Stimulated activated CD8-positive, alpha-beta memory T cell treated with anti-CD3 and anti-CD28 coated beads, Interleukin-7, amount 100 ng/mL, for 1 hour (primary cell): ENCODE results near the gene KIAA0930.

Source experiments
- DNase-seq, 2 donors: peaks; one replicate each; pipeline ENCODE4 v3.0.0-alpha.2; 2020; ENCODE audit warnings: low read depth in 2 of 2

Gene KIAA0930

DNA sequence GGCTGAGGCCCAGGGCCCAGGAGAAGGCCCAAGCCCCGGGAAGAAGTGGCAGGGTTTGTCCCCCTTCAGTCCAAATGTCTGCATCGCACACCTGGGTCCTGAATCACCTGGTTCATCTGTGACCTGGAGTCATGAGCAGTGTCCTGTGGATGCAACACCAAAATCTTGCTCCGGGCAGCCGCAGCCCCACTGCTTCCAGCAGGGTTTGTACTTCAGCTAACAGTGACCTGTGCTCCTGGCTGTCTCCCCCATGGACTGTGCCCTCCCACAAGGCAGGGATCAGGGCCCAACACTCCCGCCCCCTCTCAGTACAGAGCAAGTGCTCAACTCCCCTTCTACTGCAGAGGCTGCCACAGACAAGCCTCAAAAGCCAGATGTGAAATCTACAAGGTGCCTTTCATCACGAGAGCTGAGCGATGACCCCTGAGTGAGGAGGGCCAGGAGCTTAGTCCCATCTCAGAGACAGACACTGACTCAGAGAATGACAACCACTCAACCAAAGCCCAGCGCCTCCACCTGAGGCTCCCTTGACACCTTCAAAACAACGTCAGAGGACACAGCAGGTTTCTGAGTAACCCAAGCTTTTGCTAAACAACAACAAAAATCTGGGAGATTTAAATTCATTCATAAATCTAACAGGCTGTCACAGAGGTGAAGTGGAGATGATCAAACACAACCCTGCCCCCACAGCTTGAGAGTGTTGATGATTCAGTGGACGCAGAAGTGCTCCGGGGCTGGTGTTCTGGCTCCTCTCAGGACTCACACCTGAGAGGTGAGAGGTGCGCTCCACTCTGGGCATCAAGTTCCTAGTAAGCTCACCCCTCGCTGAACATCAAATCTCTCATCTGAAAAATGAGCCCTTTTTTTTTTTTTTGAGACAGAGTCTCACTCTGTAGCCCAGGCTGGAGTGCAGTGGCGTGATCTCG is 3.4 kb downstream of the KIAA0930 start:
- no peak for DNase-seq

DNA sequence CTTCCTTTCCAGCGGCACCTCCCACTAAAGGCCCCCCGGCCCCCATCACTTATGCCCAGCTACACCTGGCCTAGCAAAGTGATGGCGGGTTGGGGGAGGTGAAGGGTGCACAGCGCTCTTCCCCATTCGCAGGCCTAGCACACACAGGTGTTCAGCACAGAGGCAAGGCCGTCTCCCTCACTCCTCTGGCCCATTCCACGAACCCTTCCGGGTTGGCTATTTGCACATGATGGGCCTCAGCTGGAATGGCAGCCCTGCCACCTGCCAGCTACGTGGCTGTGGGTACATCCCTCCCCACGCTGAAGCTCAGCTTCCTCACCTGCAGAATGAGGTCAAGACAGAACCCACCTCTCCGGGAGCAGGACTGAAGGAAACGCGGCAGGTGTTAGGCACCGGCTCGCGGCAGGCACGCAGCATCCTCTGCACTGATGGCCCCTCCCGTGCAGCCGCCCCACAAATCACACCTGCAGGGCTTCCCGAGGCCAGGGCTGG is 4.8 kb downstream of the KIAA0930 start:
- DNase-seq, result no peak

DNA sequence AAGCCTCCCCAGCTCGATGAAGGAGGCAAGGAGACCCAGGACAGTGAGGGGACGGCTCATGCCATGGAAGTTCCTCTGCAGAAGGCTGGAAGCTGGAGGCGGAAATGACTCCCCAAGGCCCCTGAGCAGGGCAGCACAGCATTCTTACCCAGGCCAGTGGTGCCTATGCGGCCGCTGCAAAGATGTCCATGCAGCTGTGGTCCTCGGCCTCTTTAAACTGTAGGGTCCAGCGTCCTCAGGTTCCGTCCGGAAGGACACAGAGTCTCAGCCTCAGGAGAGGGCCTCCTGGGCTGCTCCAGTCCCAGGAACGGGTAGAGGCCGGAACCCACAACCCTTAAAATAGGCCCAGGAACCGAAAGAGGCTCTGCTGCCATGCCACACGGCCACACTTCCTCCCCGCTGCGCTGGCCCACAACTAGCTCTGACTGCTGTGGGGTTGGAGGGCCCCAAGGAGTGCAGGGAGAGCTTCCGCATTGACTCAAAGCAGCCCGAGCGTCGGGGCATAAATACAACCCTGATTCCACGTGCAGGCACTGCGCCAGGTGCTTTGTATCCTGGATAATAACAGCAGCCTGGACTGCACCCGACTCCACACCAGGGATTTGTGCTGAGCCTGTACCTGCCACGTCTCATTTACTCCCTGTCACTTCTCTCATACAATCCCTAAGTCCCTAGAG is 5.5 kb downstream of the KIAA0930 start:
- no peak for DNase-seq

DNA sequence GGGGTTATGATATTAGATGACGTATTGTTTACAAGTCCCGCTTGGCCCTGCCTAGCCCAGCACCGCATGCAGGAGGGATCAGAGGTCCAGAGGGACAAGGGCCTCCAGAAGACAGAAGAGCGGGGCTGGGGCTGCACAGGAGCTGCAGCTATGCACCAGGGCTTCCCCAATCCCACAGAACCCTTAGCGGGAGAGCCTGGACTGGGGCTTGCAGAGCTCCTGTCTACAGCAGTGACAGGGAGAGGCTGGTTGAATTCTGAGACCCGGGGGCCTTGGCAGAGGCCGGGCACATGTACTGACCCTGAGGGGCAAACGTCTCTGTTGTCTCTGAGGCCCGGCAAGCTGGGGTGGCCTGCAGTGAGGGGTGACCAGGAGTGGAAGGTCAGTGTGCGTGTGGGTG is 6.9 kb downstream of the KIAA0930 start:
- DNase-seq, result no peak

DNA sequence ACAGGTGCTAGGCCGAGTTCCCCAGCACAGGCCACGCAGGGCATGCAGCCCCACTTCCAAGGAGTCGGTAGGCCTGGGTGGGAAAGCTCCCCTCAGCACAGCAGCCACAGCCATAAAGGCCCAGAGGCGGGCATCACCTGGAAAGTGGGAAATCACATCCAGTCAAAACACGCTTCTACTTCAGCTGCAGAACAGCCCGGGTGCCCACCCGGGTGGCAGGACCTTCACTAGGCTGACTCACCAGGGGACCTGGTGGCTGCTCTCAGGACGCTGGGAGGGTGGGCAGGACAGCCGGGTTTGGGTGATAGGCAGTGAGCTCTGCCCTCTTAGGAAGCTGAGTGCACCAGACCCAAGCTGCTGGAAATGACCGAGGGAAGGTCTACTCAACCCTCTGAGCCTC is 7.3 kb downstream of the KIAA0930 start:
- no peak for DNase-seq

DNA sequence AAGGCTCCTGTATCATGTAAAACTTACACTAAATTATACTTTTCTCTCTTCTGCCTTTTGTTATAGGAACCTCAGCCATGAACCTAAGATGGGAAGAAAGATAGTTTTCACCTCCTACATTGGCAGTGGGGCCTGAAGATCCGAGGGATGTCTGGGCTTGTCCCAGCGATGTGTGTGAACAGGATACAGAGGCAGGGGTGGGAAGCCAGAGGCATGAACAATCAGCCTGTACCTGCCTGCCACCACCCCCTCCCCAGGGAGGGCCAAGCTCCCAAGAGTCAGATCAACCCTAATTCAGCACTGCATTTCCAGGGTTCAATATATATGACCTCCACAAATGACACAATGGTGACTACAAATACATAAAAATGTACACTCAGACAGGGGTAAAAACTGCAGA is 9.4 kb downstream of the KIAA0930 start:
- no peak for DNase-seq

- DNase-seq, result no peak
Observed at GRCh38 chr22:45230026-45230721, 10.5 kb downstream of the KIAA0930 start.

- DNase-seq, result no peak
Observed at GRCh38 chr22:45229181-45229580, 11.5 kb downstream of the KIAA0930 start.

GRCh38 chr22:45228401-45228754 is 12.3 kb downstream of the KIAA0930 start:
- DNase-seq, result no peak

DNA sequence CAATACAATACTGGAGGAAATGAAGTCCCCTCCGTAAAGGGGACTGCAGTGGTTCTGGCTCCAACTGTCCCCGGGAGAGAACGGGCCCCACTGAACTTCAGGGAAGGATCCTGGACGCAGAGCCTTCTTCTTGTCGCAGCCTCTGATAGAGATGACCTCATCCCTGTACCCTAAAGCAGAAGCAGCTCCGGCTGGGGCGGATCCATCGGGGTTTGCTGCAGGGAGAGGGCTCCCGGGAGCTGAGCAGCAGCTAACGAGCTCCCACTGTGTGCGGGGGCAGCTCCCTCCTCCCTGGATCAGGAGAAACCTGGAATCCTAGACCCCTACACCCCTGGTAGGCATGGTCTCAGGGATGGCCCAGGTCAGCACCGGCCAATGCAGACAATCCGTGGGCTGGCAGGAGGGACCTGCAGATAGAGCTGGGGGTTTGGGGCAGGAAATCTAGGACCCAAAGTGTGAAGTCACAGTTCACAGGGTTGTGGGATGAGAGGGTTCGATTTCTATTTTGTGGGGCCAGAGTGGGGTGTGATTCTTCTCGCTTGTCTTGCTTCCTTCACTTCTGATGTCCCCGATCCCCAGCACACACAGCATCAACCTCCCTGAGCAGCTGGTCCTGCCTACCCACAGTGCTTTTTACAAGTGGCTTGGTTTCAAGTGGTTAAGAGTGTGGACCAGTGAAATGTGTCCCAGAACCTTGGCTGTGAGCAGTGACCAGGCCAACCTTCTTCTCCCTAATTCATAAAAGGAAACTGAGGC is 12.9 kb downstream of the KIAA0930 start:
- no peak for DNase-seq

GRCh38 chr22:45226503-45227186 is 14.0 kb downstream of the KIAA0930 start:
- no peak for DNase-seq

- no peak for DNase-seq
Observed at GRCh38 chr22:45225732-45226502, 14.8 kb downstream of the KIAA0930 start.

- DNase-seq, result no peak
Observed at GRCh38 chr22:45224988-45225731, 15.5 kb downstream of the KIAA0930 start.

DNA sequence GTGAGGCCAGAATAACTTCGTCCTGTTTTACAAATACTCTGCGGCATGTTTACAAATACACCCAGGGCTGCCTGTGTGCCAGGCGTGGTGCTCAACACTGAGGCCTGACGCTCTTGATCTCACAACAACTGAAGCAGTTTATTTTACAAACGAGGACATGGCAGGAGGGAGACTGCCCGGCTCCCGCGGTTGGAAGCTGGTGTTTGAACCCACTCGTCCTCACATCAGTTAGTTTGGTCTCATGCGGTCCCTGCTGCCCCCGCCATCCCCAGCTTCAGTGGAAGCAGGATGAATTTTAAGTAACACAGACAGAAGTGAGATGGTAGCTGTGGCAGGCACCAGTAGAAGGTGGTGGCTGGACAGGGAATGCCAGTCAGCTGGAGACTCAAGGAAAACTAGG is 16.4 kb downstream of the KIAA0930 start:
- no peak for DNase-seq

- no peak for DNase-seq
Observed at GRCh38 chr22:45223304-45224117, 17.2 kb downstream of the KIAA0930 start.

GRCh38 chr22:45221201-45221600 is 19.5 kb downstream of the KIAA0930 start:
- no peak for DNase-seq

DNA sequence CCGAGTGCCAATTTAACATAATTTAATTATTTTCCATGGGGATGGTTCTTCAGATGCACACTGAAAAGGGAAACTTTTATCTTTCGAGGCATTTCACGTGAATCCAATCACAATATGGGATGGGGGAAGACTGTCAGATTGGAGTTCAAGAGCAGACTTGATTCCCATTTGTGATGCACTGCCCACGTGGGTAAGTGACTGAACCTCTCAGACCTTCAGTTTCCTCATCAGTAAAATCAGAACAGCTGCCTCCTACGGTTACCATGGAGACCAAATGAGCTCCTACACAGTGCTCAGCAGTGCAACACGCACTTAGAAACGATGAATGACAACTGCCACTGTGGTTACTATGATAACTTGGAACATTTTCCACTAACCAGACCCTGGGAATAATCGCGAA is 21.7 kb downstream of the KIAA0930 start:
- no peak for DNase-seq

- no peak for DNase-seq
Observed at GRCh38 chr22:45217806-45218205, 22.9 kb downstream of the KIAA0930 start.

DNA sequence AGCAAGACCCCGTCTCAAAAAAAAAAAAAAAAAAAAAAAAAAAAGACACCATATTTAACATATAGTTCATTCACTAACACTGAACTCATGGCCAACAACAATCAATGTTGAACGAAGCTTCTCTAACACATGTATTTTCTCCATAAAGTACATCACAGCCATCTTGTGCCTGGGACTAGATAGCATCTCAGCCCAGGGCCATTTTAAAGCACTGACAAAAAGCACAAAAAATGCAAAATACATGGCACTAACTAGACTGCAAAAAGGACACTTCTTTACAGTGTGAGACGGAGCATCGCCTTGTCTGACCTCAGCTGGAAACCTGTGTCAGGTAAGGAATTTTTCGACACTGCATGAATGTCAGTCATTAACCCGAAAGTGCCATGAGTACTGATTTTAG is 23.3 kb downstream of the KIAA0930 start:
- DNase-seq, result no peak
